SJCRH30 (cell line): Measurements from ENCODE around the gene SCGB3A2. TPM values are rescaled to one million over a fixed set of nuclear protein-coding genes. Genes with fewer than 3 reads are reported as not detected.

Experiments used
- DNase-seq, 2 experiments: peaks; one replicate each; pipeline ENCODE4 v3.0.0-alpha.2; 2015 to 2020
- H3K27ac ChIP-seq: fragments of 250-450 bp; sonication (Bioruptor Pico); 2 replicates; pipeline ENCODE4 v1.5.1; 2020; ENCODE audit warnings: mild to moderate bottlenecking, moderate library complexity
- H3K27me3 ChIP-seq: fragments of 250-450 bp; sonication (Bioruptor Pico); 2 replicates; pipeline ENCODE4 v1.5.1; 2020; ENCODE audit warnings: mild to moderate bottlenecking, moderate library complexity
- H3K36me3 ChIP-seq: fragments of 250-450 bp; sonication (Bioruptor Pico); 2 replicates; pipeline ENCODE4 v1.5.1; 2020; ENCODE audit warnings: mild to moderate bottlenecking, moderate library complexity
- H3K4me1 ChIP-seq: fragments of 250-450 bp; sonication (Bioruptor Pico); 2 replicates; pipeline ENCODE4 v1.5.1; 2020; ENCODE audit warnings: mild to moderate bottlenecking, moderate library complexity
- H3K4me3 ChIP-seq: fragments of 250-450 bp; sonication (Bioruptor Pico); 2 replicates; pipeline ENCODE4 v1.5.1; 2020; ENCODE audit warnings: mild to moderate bottlenecking, moderate library complexity
- H3K9me3 ChIP-seq: fragments of 250-450 bp; sonication (Bioruptor Pico); replicated peaks from 2 replicates; pipeline ENCODE4 v1.5.1; 2020; ENCODE audit warnings: mild to moderate bottlenecking, moderate library complexity
- total RNA-seq: library from RNA; depleted of rRNA; stranded (reverse); fragments of >200 nt; shearing (Covaris generic); gene quantifications from 2 replicates; pipeline ENCODE4 v1.2.3, GENCODE V29; 2014; rRNA removed

Gene SCGB3A2
- total RNA-seq, 1 experiment from 2014 or later, result not detected

DNA sequence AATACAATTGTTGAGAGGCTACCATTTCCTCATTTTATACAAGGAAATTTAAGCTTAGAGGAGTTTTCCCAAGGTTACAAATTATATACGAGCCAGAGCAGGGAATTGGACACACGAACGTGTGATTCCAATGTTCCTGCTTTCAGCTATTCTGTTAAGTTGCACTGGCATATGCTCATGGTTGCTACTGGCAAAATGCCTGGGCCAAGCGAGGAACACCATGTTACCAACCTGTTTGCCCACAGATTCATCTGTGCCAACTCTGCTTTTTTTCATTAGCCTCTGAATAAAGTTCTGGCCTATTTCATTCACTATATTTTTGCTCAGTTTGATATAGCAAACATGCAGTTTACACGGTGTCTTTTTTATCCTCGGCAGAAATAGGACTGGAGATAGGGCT, 32.9 kb downstream of the SCGB3A2 start:
- 0 out of 2 replicates have a peak, but pooled peaks cover 4% of the 10 kb centered on the region for H3K4me1 ChIP-seq
- no peak for DNase-seq
- H3K27me3 ChIP-seq, result no peaks in the 10 kb centered on the region; the same call in 1 of the 2 replicates

DNA sequence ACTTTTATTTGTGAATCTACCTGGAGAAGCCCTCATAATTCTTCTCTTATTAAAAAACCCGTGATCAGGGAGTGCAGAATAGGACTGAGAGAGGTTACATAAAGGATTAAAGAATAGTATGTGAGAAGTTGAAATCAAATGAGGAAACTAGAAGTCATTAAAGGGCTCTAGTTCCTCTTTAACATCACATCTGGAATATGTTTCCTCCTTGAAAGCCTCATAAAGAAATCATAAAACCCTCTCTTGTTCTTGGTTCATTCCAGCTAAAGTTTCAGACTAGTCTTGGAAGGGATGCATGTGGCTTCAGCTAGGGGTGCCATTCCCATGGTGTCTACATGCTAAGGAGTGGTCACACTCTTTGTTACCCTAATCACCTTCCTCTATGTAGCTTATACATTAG, 33.5 kb downstream of the SCGB3A2 start:
- H3K27me3 ChIP-seq, result no peaks in the 10 kb centered on the region; the same call in 1 of the 2 replicates
- H3K36me3 ChIP-seq, result no peaks in the 10 kb centered on the region
- H3K9me3 ChIP-seq, result no peaks in the 10 kb centered on the region
- H3K4me3 ChIP-seq, result no peak overlapping the region
- DNase-seq, result no peak
- no peak overlapping the region for H3K27ac ChIP-seq
- no peaks in the 10 kb centered on the region for H3K4me1 ChIP-seq

More for the DNA sequence above, 32.9 kb downstream of the SCGB3A2 start:
- Histone ChIP-seq H3K4me3 (no peak overlapping the region), H3K36me3 (no peaks in the 10 kb centered on the region), H3K9me3 (no peaks in the 10 kb centered on the region), H3K27ac (no peak overlapping the region)

DNA sequence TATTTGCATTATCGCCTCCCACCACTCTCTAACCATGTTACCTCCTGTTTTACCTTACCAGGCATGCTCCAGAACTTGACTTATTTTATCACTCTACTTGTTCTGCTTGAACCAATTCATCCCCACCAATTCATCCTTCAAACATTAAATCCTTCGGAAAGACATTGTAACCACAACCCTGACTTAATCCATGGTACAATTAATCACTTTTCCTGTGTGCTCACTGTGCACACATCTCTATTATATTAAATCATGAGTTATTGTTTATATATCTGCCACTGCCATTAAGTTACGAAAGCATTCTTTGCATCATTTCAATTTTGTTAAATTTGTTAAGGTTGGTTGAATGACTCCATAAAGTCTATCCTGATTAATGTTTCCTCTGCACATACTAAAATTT, 35.3 kb downstream of the SCGB3A2 start:
- no peak for DNase-seq
- H3K4me3 ChIP-seq, result no peak overlapping the region
- H3K9me3 ChIP-seq, result no peaks in the 10 kb centered on the region
- no peaks in the 10 kb centered on the region; the same call in 1 of the 2 replicates for H3K27me3 ChIP-seq
- H3K4me1 ChIP-seq, result peaks cover 7% of the 10 kb centered on the region; the same call in 1 of the 2 replicates
- no peaks in the 10 kb centered on the region for H3K36me3 ChIP-seq
- no peak overlapping the region for H3K27ac ChIP-seq

DNA sequence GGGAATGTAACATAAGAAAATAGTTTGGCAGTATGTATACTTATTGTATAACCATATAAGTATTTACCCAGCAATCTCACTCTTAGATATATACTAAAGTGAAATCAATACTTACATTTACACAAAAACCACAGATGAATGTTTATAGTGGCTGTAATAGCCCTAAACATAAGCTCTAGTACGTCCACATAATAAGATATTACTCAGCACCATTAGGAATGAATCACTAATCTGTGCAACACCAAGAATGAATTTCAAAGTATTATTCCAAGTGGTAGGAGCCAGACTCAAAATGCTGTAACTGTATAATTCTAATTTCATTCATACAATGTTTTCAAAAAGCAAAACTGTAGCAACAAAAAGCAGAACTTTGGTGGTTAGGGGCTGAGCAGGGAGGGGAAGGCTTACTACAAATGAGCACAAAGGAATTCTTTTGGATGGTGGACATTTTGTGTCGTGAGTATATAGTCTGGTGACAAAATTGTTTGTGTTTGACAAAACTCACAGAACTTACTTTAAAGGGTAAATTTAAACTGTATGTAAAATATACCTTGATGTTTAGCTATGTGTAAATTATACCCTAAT, 39.7 kb downstream of the SCGB3A2 start:
- DNase-seq, result no peak
- no peak overlapping the region for H3K4me3 ChIP-seq

DNA sequence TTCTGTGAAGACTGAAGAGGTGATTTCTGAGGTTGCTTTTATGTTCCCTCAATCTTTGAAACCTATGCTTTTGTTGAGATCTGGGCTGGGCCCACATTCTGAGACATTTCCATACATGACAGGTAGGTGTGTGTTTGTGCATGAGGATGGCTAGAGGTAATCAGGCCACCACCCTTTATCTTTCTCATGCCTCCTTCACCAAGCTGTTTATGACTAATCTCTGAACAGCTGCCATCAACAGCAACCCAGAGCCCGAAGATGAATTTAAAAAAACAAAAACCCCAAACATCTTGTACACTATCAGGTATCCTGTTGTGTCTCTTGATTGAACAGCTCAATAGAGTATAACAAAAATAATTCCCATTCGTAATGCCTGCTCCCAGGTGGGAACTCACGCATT, 40.4 kb downstream of the SCGB3A2 start:
- Histone ChIP-seq H3K4me1 (peaks cover 15% of the 10 kb centered on the region; the same call in 1 of the 2 replicates), H3K27me3 (no peaks in the 10 kb centered on the region), H3K4me3 (no peak overlapping the region), H3K36me3 (no peaks in the 10 kb centered on the region), H3K27ac (no peak overlapping the region), H3K9me3 (no peaks in the 10 kb centered on the region)
- peak in 1 of 2 experiments; percentile 24 for DNase-seq

More for the DNA sequence above, 39.7 kb downstream of the SCGB3A2 start:
- Histone ChIP-seq H3K27me3 (no peaks in the 10 kb centered on the region), H3K27ac (no peak overlapping the region), H3K4me1 (peaks cover 15% of the 10 kb centered on the region; the same call in 1 of the 2 replicates), H3K36me3 (no peaks in the 10 kb centered on the region), H3K9me3 (no peaks in the 10 kb centered on the region)

DNA sequence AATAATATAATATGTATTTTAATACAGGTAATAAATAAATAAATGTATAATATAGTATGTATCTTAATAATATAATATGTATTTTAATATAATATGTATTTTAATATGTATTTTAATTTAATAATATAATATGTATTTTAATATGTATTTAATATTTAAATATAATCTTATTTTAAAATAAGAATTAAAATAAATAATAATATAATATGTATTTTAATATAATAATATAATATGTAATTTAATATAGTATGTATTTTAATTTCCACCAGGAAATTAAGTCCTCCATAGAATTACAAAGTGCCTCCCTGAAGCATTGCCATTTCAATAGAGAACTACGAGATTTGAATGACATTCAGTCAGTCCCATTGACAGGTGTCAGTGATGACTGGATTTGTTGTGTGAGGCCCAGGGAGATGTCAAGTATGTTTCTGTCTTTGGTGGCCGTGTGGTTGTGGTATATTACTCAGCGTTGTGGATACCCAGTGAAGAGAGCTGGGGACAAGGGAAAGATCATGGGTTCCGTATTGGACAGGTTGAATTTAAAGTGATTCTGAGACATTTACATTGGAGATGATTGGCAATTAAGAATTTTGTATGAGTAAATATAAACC, 42.0 kb downstream of the SCGB3A2 start:
- Histone ChIP-seq H3K9me3 (no peaks in the 10 kb centered on the region), H3K4me3 (no peak overlapping the region), H3K36me3 (no peaks in the 10 kb centered on the region), H3K27ac (no peak overlapping the region), H3K27me3 (no peaks in the 10 kb centered on the region), H3K4me1 (peaks cover 15% of the 10 kb centered on the region; the same call in 1 of the 2 replicates)
- DNase-seq, result no peak

DNA sequence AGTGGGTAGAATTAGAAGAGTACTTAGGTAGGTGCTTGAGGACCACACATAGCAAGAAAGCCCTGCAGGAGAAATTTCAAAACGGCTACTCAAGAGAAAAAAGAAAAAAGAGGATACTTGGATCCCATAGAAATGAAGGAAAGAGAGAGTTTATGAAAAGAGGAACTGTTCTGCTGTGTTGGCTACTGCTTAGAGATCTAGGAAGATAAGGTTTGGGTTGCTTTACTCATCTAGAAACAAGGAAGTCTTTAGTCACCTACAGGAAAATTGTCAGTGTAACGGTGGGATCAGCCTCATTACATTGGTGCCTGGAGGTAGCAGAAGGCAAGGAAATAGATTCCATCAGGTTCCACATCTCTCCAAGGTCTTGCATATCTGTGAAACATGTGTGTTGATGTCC, 42.6 kb downstream of the SCGB3A2 start:
- peaks cover 15% of the 10 kb centered on the region; the same call in 1 of the 2 replicates for H3K4me1 ChIP-seq
- H3K36me3 ChIP-seq, result no peaks in the 10 kb centered on the region
- H3K9me3 ChIP-seq, result no peaks in the 10 kb centered on the region
- no peak overlapping the region for H3K4me3 ChIP-seq
- no peak overlapping the region for H3K27ac ChIP-seq
- no peaks in the 10 kb centered on the region for H3K27me3 ChIP-seq
- no peak for DNase-seq

DNA sequence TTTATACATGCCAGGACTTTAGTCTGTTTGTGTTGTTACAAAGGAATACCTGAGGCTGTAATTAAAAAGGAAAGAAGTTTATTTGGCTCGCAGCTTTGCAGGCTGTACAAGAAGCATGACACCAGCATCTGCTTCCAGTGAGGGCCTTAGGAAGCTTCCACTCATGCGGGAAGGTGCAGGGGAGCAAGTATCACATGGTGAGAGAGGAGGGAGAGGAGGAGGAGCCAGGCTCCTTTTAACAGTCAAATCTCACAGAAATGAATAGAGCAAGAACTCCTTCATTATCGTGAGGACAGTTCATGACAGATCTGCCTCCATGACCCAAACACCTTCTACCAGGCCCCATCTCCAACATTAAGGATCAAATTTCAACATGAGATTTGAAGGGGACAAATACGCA, 46.5 kb downstream of the SCGB3A2 start:
- no peaks in the 10 kb centered on the region for H3K4me1 ChIP-seq
- no peak overlapping the region for H3K4me3 ChIP-seq
- DNase-seq, result no peak

DNA sequence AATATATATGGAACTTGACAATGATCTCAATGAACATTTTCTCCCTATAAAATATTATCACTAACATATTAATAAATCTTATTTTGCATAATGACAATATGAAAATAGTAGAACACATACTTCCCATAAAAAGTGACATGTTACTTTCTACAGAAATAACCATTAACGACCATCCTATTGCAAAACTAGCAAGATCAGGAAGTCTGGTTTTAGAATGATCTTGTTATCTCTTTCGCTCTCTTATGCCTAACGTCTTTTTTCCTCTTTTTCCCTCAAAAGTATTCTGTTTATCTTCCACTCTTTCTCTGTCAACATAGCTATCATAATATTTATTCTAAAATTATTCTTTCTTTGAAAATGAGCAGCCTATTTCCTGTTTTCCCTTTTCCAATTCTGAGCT, 49.4 kb downstream of the SCGB3A2 start:
- no peaks in the 10 kb centered on the region for H3K27me3 ChIP-seq
- no peaks in the 10 kb centered on the region for H3K4me1 ChIP-seq
- H3K27ac ChIP-seq, result no peak overlapping the region
- H3K9me3 ChIP-seq, result no peaks in the 10 kb centered on the region
- no peak overlapping the region for H3K4me3 ChIP-seq
- H3K36me3 ChIP-seq, result no peaks in the 10 kb centered on the region
- DNase-seq, result no peak

More for the DNA sequence above, 46.5 kb downstream of the SCGB3A2 start:
- Histone ChIP-seq H3K27ac (no peak overlapping the region), H3K27me3 (no peaks in the 10 kb centered on the region), H3K9me3 (no peaks in the 10 kb centered on the region), H3K36me3 (no peaks in the 10 kb centered on the region)

DNA sequence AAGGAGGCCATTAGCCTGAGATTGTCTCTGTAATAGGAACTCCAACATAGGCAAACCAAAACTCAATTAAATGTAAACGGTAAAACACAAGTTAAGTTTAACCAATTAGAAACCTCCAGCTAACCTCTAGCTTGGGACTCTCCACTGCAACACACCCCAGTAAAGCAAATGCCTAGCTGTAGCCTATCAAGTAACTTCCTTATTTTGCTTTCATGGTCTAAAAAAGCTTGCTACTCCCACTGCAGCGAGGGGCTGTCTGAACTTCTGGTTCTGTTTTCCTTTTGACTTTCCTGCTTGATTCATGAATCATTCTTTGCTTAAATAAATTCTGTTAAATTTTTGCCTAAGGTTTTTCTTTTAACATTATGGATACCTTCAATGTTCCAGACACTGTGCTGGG, 52.3 kb downstream of the SCGB3A2 start:
- Histone ChIP-seq H3K27ac (no peak overlapping the region), H3K4me1 (no peaks in the 10 kb centered on the region), H3K4me3 (no peak overlapping the region), H3K27me3 (no peaks in the 10 kb centered on the region), H3K36me3 (no peaks in the 10 kb centered on the region), H3K9me3 (no peaks in the 10 kb centered on the region)
- no peak for DNase-seq

Other genes with a start within 250 kb of the SCGB3A2 start
- 83.8 and 88.6 TPM in 2 replicates for gene JAKMIP2, start 96.0 kb upstream of the SCGB3A2 start, total RNA-seq
- gene SPINK1, start 47.0 kb upstream of the SCGB3A2 start, total RNA-seq, result not detected in 2 replicates
- gene C5orf46, start 27.8 kb downstream of the SCGB3A2 start, total RNA-seq, result 0.35 and 0.38 TPM in 2 replicates
- gene SPINK5, start 185.3 kb downstream of the SCGB3A2 start, total RNA-seq, result 0.91 and 1.3 TPM in 2 replicates